DMS79 (cell line): ENCODE results near the gene SMAD7.
A peak's percentile ranks its signal among the peaks of the same experiment; 100 is the strongest.

ENCODE experiments used
- DNase-seq: peaks from one replicate; lab custom pipeline; 2025; lab: John Stamatoyannopoulos, UW

The SMAD7 gene

GRCh38 chr18:48914581-48915251 is 36.0 kb downstream of the SMAD7 start:
- DNase-seq = no peak

GRCh38 chr18:48913775-48914174 is 37.0 kb downstream of the SMAD7 start:
- no peak for DNase-seq

- no peak for DNase-seq
Observed at GRCh38 chr18:48913201-48913600, 37.6 kb downstream of the SMAD7 start.

- no peak for DNase-seq
Observed at GRCh38 chr18:48910972-48911545, 39.7 kb downstream of the SMAD7 start.

- no peak for DNase-seq
Observed at GRCh38 chr18:48909721-48910120, 41.0 kb downstream of the SMAD7 start.

GRCh38 chr18:48908916-48909315 is 41.8 kb downstream of the SMAD7 start:
- DNase-seq = no peak

- DNase-seq = no peak
Observed at GRCh38 chr18:48905513-48905912, 45.3 kb downstream of the SMAD7 start.

GRCh38 chr18:48904847-48905394 is 45.8 kb downstream of the SMAD7 start:
- DNase-seq = no peak

- DNase-seq = no peak
Observed at GRCh38 chr18:48904091-48904490, 46.7 kb downstream of the SMAD7 start.

GRCh38 chr18:48902856-48903601 is 47.7 kb downstream of the SMAD7 start:
- DNase-seq = no peak

GRCh38 chr18:48902023-48902855 is 48.5 kb downstream of the SMAD7 start:
- DNase-seq = peak; percentile 69

- DNase-seq = no peak
Observed at GRCh38 chr18:48901145-48902022, 49.4 kb downstream of the SMAD7 start.

GRCh38 chr18:48900469-48900868 is 50.3 kb downstream of the SMAD7 start:
- no peak for DNase-seq

- no peak for DNase-seq
Observed at GRCh38 chr18:48899558-48900174, 51.1 kb downstream of the SMAD7 start.

- DNase-seq = no peak
Observed at GRCh38 chr18:48898521-48898920, 52.2 kb downstream of the SMAD7 start.

- no peak for DNase-seq
Observed at GRCh38 chr18:48897531-48897930, 53.2 kb downstream of the SMAD7 start.

- DNase-seq = no peak
Observed at GRCh38 chr18:48896875-48897511, 53.8 kb downstream of the SMAD7 start.

- no peak for DNase-seq
Observed at GRCh38 chr18:48896326-48896874, 54.4 kb downstream of the SMAD7 start.

GRCh38 chr18:48894799-48895346 is 55.9 kb downstream of the SMAD7 start:
- no peak for DNase-seq
